Bronchial epithelial cell (primary cell): Measurements from ENCODE around the gene EHD1. TPM values are rescaled to one million over a fixed set of nuclear protein-coding genes. Genes with fewer than 3 reads are reported as not detected.

Source experiments
- DNase-seq: peaks from one replicate; pipeline ENCODE4 v3.0.0-alpha.2; 2010; ENCODE audit warnings: low read depth
- FAIRE-seq: peaks from 2 replicates; lab custom pipeline; 2011; peaks lifted over from hg19 to GRCh38; lab: Jason Lieb, UNC
- H3K27me3 ChIP-seq: 2 replicates; pipeline ENCODE4 v1.5.1; 2011; ENCODE audit warnings: low read length; ENCODE audit not compliant: control insufficient read depth, insufficient read depth
- H3K36me3 ChIP-seq: 2 replicates; pipeline ENCODE4 v1.5.1; 2011; ENCODE audit warnings: low read length; ENCODE audit not compliant: control insufficient read depth, insufficient read depth
- H3K4me3 ChIP-seq: 2 replicates; pipeline ENCODE4 v1.5.1; 2011; ENCODE audit warnings: mild to moderate bottlenecking, low read depth, low read length, control low read depth
- total RNA-seq: library from RNA; depleted of rRNA; stranded (reverse); fragments of >200 nt; gene quantifications from 2 replicates; pipeline ENCODE4 v1.2.1, GENCODE V29; 2014
- TF ChIP-seq, protein P1 (sequence below): IDR thresholded peaks from 2 replicates; pipeline ENCODE4 v1.5.1; 2011; ENCODE audit warnings: mild to moderate bottlenecking, moderate library complexity, low read length, control low read depth, inconsistent platforms; ENCODE audit not compliant: insufficient read depth, severe bottlenecking

Gene EHD1
- total RNA-seq, 1 donor from 2014 or later, result 32.9 TPM

DNA sequence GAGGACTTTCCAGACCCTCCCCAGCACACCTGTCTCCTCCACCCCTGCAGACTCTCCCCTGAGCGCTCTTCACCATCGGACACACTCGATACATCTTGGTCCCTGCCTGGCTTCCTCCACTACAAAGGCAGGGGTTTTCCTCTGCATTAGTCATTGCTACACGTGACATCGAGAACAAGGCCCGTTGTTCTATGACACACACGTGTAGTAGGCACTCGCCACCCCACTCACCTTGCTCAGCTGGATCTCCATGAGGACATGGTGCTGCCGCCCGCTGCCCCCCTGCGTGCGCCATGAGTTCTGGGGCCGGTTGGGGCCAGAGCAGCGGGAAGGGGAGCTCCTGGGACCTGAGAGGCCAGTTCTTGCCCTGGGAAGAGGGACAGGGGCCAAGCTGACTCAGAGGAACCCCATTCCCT is 21.9 kb upstream of the EHD1 start:
- Histone ChIP-seq H3K27me3 (no peaks in the 10 kb centered on the region), H3K36me3 (peaks cover 21% of the 10 kb centered on the region), H3K4me3 (no peak overlapping the region)
- FAIRE-seq, result no peak
- TF ChIP-seq, protein P1, sequence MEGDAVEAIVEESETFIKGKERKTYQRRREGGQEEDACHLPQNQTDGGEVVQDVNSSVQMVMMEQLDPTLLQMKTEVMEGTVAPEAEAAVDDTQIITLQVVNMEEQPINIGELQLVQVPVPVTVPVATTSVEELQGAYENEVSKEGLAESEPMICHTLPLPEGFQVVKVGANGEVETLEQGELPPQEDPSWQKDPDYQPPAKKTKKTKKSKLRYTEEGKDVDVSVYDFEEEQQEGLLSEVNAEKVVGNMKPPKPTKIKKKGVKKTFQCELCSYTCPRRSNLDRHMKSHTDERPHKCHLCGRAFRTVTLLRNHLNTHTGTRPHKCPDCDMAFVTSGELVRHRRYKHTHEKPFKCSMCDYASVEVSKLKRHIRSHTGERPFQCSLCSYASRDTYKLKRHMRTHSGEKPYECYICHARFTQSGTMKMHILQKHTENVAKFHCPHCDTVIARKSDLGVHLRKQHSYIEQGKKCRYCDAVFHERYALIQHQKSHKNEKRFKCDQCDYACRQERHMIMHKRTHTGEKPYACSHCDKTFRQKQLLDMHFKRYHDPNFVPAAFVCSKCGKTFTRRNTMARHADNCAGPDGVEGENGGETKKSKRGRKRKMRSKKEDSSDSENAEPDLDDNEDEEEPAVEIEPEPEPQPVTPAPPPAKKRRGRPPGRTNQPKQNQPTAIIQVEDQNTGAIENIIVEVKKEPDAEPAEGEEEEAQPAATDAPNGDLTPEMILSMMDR, result no peak
- peak; percentile 64 for DNase-seq

DNA sequence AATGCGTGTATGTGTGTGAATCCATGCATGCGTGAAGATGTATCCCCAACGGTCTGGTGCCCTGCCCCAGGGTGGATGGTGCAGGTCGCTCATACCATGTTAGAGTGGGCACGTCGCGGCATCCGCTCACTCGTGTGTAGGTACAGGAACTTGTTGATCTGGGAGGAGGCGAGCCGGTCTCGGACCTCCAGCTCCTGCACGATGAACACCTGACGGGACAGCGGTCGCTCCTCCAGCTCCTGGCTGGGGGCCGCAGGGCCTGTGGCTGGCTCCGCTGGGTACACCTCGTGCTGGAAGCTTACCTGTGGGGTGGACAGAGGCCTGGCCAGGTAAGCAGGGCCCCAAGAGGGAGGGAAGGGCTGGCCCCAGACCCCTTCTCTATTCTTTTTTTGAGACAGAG is 20.1 kb upstream of the EHD1 start:
- Histone ChIP-seq H3K4me3 (no peak overlapping the region), H3K36me3 (peaks cover 23% of the 10 kb centered on the region), H3K27me3 (no peaks in the 10 kb centered on the region)
- DNase-seq (no peak), FAIRE-seq (no peak)
- TF ChIP-seq, protein P1, result no peak

DNA sequence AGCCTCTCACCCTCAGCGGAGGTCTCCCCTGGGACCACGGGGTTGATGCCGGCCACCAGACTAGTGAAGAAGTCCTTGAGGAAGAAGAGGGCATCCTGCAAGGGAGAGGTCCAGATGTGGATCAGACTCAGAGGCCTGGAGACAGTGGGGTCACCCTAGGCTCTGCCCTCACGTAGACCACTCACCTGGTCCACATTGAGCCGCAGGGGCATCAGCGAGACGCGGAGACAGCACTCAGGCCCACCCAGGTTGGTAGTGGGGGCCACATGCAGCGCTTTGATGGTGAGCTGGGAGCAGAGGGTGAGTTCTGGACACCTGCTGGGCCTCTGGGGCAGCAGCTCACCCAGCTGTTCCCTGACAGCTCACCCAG is 19.6 kb upstream of the EHD1 start:
- no peak overlapping the region for H3K4me3 ChIP-seq
- DNase-seq (no peak), FAIRE-seq (no peak)
- no peaks in the 10 kb centered on the region for H3K27me3 ChIP-seq
- TF ChIP-seq, protein P1, result no peak
- peaks cover 21% of the 10 kb centered on the region for H3K36me3 ChIP-seq

DNA sequence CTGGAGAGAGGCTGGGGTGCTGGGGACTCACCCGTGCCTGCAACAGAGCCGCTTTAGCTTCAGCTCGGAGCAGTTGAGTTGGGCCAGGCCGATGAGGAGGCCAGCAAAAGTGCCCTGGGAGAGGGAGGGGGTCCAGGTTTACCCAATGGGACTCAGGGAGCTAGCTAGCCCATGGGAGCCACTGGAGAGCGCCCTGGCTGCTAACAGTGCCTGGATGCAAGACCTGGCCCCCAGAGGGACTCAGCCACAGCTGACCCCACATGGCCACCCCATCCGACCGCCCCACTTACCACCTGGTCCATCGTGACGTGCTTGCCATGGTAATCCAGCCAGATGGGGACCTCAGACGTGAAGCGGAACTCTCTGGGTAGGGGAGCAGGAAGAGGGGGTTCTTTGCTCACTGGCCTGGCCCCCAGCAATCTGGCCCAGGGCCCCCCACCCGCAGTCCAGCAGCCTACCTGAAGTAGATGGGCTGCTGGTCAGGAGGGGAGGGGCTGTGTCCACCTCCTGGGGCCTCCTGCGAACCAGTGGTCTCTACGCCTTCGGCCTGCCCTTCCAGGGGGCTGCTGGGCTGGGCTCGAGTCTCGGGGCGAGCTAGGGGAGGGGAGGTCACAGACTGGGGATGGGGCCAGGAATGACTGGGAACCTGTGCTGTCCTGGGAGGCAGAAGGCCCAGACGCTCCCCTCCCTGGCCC is 19.1 kb upstream of the EHD1 start:
- no peaks in the 10 kb centered on the region for H3K27me3 ChIP-seq
- no peak overlapping the region for H3K4me3 ChIP-seq
- no peak for DNase-seq
- H3K36me3 ChIP-seq, result peaks cover 20% of the 10 kb centered on the region
- TF ChIP-seq, protein P1, result no peak
- no peak for FAIRE-seq

DNA sequence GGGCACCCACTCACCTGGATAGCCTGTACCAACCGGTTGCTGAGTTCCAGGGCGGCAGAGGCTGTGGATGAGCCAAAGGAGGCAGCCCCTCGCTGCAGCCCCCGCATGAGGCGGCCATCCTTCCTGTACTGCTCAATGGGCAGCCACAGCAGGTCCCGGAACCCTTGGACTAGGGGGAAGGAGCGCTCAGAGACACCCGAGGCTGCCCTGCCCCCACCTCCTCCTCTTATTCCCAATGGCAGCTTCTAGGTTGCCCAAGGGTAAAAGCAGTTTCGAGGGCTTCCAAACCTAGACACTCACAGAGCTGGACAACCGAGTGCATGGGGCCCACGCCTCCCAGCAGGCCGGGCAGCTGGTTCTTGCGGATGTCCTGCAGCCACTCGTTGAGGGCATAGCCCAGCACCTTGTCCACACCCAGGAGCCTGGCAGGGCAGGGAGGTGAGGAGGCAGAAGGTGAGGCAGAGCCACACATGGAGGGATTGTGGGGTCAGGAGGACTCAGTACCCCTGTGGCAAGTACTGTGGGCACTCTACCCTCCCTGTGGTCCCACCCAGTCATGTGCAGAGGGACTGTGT is 18.1 kb upstream of the EHD1 start:
- TF ChIP-seq, protein P1, result no peak

More for the DNA sequence above, 18.1 kb upstream of the EHD1 start:
- H3K27me3 ChIP-seq, result no peaks in the 10 kb centered on the region
- H3K36me3 ChIP-seq, result peaks cover 17% of the 10 kb centered on the region
- FAIRE-seq (no peak), DNase-seq (no peak)
- no peak overlapping the region for H3K4me3 ChIP-seq
